AG04450 (cell line): ENCODE results near the gene MS4A12. TPM values are rescaled to one million over a fixed set of nuclear protein-coding genes. Genes with fewer than 3 reads are reported as not detected.
"Not testable (repeated sequence)": the region's sequence is repeated elsewhere in the genome, so short reads cannot be mapped to it uniquely, and the experiment has no call there.

Experiments
- CTCF ChIA-PET: fragments of 300-600, 350-600 bp; formaldehyde crosslinking; extraction: SDS; loops from one replicate; lab custom pipeline; 2022; ENCODE audit warnings: antibody characterized with exemption, inconsistent platforms; lab: Charles Lee
- POLR2A ChIA-PET: fragments of 350-600 bp; formaldehyde crosslinking; extraction: SDS; loops from one replicate; lab custom pipeline; 2021; ENCODE audit warnings: antibody characterized with exemption, inconsistent platforms; lab: Yijun Ruan, JAX
- DNase-seq: peaks from one replicate; pipeline ENCODE4 v3.0.0-alpha.2; 2011; ENCODE audit warnings: low read depth, low spot score
- H3K27ac ChIP-seq: one replicate; pipeline ENCODE4 v1.5.1; 2012; ENCODE audit warnings: low read depth, low read length, control low read depth
- H3K27me3 ChIP-seq: one replicate; pipeline ENCODE4 v1.6.0; 2012; ENCODE audit warnings: low read length; ENCODE audit not compliant: control insufficient read depth, insufficient read depth
- H3K4me3 ChIP-seq: 2 replicates; pipeline ENCODE4 v1.5.1; 2011; ENCODE audit warnings: mild to moderate bottlenecking, low read depth, low read length, control low read depth
- H3K9me3 ChIP-seq: 2 replicates; pipeline ENCODE4 v1.5.1; 2012; ENCODE audit warnings: low read length; ENCODE audit not compliant: control insufficient read depth, insufficient read depth
- polyA minus RNA-seq: library from RNA; depleted of rRNA, polyadenylated mRNA; stranded (reverse); fragments of >200 nt; gene quantifications from 2 replicates; pipeline ENCODE4 v1.2.3, GENCODE V29; 2011; rRNA and poly(A)+ RNA removed
- polyA plus RNA-seq: library from polyadenylated mRNA; depleted of rRNA; stranded (reverse); fragments of >200 nt; gene quantifications from 2 replicates; pipeline ENCODE4 v1.2.3, GENCODE V29; 2011; rRNA removed
- TF ChIP-seq, protein P1 (sequence below): IDR thresholded peaks from 2 replicates; pipeline ENCODE4 v1.5.1; 2011; ENCODE audit warnings: low read depth, low read length, control low read depth, inconsistent platforms

Gene MS4A12, protein sequence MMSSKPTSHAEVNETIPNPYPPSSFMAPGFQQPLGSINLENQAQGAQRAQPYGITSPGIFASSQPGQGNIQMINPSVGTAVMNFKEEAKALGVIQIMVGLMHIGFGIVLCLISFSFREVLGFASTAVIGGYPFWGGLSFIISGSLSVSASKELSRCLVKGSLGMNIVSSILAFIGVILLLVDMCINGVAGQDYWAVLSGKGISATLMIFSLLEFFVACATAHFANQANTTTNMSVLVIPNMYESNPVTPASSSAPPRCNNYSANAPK
- polyA plus RNA-seq: not detected in 2 replicates
- not detected in 2 replicates for polyA minus RNA-seq

DNA sequence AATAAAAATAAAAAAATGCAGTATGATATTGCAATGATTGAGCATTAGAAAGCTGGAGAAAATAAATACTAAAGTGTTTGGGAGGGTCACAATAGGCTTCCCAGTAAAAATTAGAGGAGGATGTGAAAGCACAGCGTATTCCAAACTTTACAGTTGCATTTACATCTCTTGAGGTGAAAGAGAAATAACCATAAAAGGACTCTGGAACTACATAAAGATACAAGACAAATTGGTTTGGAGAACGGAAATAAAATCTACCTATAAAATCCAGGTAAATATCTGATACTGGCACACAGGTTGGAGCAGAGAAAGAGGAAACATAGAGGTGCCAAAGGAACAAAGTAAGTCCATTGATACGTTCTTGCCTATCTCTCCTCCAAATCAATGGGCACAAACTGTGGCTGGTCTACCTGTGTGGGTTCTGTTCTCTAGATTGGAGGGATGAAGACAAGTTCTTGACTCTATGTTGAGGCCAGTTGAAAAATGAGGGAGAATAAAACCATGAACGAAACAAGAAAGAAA lies at the start of gene MS4A12:
MS4A12 (plus strand) TSS at position 291 of the 522 bp plus-strand sequence. CDS start 4,541 bp downstream, outside the sequence.
- CTCF ChIA-PET: no interaction called here
- no peak within 1 kb of the TSS for H3K4me3 ChIP-seq
- H3K9me3 ChIP-seq: peaks cover 13% of the 10 kb centered on the region
- no peak for DNase-seq
- no peaks in the 10 kb centered on the region for H3K27me3 ChIP-seq
- no peak within 1 kb of the TSS for H3K27ac ChIP-seq
- TF ChIP-seq, protein P1, sequence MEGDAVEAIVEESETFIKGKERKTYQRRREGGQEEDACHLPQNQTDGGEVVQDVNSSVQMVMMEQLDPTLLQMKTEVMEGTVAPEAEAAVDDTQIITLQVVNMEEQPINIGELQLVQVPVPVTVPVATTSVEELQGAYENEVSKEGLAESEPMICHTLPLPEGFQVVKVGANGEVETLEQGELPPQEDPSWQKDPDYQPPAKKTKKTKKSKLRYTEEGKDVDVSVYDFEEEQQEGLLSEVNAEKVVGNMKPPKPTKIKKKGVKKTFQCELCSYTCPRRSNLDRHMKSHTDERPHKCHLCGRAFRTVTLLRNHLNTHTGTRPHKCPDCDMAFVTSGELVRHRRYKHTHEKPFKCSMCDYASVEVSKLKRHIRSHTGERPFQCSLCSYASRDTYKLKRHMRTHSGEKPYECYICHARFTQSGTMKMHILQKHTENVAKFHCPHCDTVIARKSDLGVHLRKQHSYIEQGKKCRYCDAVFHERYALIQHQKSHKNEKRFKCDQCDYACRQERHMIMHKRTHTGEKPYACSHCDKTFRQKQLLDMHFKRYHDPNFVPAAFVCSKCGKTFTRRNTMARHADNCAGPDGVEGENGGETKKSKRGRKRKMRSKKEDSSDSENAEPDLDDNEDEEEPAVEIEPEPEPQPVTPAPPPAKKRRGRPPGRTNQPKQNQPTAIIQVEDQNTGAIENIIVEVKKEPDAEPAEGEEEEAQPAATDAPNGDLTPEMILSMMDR: no peak
- POLR2A ChIA-PET: no interaction called here

DNA sequence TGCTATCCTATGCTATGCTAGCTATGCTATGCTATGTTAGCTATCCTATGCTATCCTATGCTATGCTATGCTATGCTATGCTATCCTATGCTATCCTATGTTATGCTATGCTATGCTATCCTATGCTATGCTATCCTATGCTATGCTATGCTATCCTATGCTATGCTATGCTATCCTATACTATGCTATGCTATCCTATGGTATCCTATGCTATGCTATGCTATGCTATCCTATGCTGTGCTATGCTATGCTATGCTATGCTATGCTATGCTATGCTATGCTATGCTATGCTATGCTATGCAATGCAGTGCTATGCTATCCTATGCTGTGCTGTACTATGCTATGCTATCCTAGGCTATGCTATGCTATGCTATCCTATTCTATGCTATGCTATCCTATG lies 45.5 kb upstream of the MS4A12 start:
- Histone ChIP-seq H3K27me3 (no peaks in the 10 kb centered on the region), H3K4me3 (no peak overlapping the region), H3K9me3 (peaks cover 4% of the 10 kb centered on the region; the same call in 1 of the 2 replicates), H3K27ac (no peak overlapping the region)
- TF ChIP-seq, protein P1: no peak
- no peak for DNase-seq
- CTCF ChIA-PET: no interaction called here
- POLR2A ChIA-PET: no interaction called here

DNA sequence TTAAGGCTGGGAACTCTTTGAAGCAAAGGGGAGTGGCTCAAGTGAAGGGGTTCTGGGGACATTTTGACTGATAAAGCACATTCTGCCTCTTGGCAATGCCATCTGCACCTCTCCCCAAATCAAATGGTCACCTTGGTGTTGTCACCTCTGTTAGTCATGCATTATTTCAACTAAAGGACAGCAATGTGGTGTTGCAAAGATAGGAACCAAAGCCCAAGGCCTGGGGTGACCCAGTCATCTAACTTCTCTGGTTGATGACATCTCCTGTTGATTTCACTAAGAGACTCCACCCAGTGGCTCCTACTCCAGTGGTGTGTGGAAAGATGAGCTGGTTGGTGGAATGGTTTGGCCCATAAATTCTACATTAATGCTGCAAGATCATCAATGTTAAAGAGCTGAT lies 44.7 kb upstream of the MS4A12 start:
- H3K27ac ChIP-seq: no peak overlapping the region
- peaks cover 4% of the 10 kb centered on the region; the same call in 1 of the 2 replicates for H3K9me3 ChIP-seq
- DNase-seq: no peak
- H3K4me3 ChIP-seq: no peak overlapping the region
- CTCF ChIA-PET: no interaction called here
- POLR2A ChIA-PET: no interaction called here
- TF ChIP-seq, protein P1: no peak
- no peaks in the 10 kb centered on the region for H3K27me3 ChIP-seq

DNA sequence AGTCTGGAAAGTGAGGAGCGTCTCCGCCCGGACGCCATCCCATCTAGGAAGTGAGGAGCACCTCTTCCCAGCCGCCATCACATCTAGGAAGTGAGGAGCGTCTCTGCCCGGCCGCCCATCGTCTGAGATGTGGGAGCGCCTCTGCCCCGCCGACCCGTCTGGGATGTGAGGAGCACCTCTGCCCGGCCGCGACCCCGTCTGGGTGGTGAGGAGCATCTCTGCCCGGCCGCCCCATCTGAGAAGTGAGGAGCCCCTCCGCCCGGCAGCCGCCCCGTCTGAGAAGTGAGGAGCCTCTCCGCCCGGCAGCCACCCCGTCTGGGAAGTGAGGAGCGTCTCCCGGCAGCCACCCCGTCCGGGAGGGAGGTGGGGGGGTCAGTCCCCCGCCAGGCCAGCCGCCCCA lies 41.4 kb upstream of the MS4A12 start:
- H3K27ac ChIP-seq, POLR2A ChIA-PET, H3K4me3 ChIP-seq, H3K27me3 ChIP-seq, DNase-seq, CTCF ChIA-PET: not testable (repeated sequence)
- peaks cover 11% of the 10 kb centered on the region for H3K9me3 ChIP-seq

DNA sequence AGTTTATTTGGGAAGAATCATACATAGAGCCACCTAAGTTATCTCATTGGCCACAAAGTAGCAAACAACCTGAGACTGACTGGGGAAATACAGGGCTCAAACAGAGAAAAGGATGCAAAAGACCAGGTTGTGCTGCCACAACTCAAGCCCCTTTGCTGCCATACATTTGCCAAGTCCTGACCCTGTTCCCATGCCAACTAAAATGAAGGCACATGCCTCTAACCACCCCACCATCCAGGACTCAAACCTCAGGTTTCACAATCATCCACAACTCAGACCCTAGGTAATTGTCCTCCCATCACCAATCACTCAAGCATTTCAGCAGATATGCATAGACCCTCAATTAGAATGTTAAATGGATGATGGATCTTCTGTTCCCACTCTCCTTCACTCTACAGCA lies 38.4 kb upstream of the MS4A12 start:
- peaks cover 2% of the 10 kb centered on the region for H3K27me3 ChIP-seq
- peaks cover 11% of the 10 kb centered on the region for H3K9me3 ChIP-seq
- H3K27ac ChIP-seq: no peak overlapping the region
- TF ChIP-seq, protein P1: no peak
- no peak for DNase-seq
- H3K4me3 ChIP-seq: no peak overlapping the region
- ChIA-PET POLR2A (no interaction called here), CTCF (no interaction called here)
